Measurements from ENCODE around the gene NF2. TPM values are rescaled to one million over a fixed set of nuclear protein-coding genes. Genes with fewer than 3 reads are reported as not detected.

The NF2 gene
- total RNA-seq, 1 experiment from 2014 or later = 45.6 TPM

GRCh38 chr22:29703569-29704195 is 100.2 kb downstream of the NF2 start:
- H3K36me3 ChIP-seq = no peaks in the 10 kb centered on the region
- no peak for DNase-seq
- H3K4me1 ChIP-seq = peaks cover 50% of the 10 kb centered on the region
- no peak overlapping the region for H3K4me3 ChIP-seq
- H3K27me3 ChIP-seq = no peaks in the 10 kb centered on the region
- H3K27ac ChIP-seq = no peak overlapping the region
- H3K9me3 ChIP-seq (replicated peaks) = no peaks in the 10 kb centered on the region

GRCh38 chr22:29704528-29705285 is 101.3 kb downstream of the NF2 start:
- H3K4me3 ChIP-seq = no peak overlapping the region
- no peak overlapping the region for H3K27ac ChIP-seq
- no peaks in the 10 kb centered on the region for H3K36me3 ChIP-seq
- peaks cover 52% of the 10 kb centered on the region for H3K4me1 ChIP-seq
- DNase-seq = peak; percentile 56 to 71
- H3K27me3 ChIP-seq = no peaks in the 10 kb centered on the region
- no peaks in the 10 kb centered on the region for H3K9me3 ChIP-seq (replicated peaks)

- no peak for DNase-seq
- Histone ChIP-seq H3K9me3 (replicated peaks) (no peaks in the 10 kb centered on the region), H3K27ac (no peak overlapping the region), H3K4me3 (no peak overlapping the region), H3K36me3 (no peaks in the 10 kb centered on the region), H3K27me3 (no peaks in the 10 kb centered on the region), H3K4me1 (peaks cover 56% of the 10 kb centered on the region)
These were observed 102.2 kb downstream of the NF2 start for GRCh38 chr22:29705651-29706050.

GRCh38 chr22:29706486-29706885 is 103.1 kb downstream of the NF2 start:
- no peak overlapping the region for H3K4me3 ChIP-seq
- H3K4me1 ChIP-seq = peaks cover 55% of the 10 kb centered on the region
- H3K36me3 ChIP-seq = no peaks in the 10 kb centered on the region
- H3K27ac ChIP-seq = no peak overlapping the region
- H3K27me3 ChIP-seq = no peaks in the 10 kb centered on the region
- DNase-seq = no peak
- H3K9me3 ChIP-seq (replicated peaks) = no peaks in the 10 kb centered on the region

GRCh38 chr22:29707010-29707409 is 103.6 kb downstream of the NF2 start:
- peaks cover 54% of the 10 kb centered on the region for H3K4me1 ChIP-seq
- peak; percentile 46 to 51 for DNase-seq
- H3K27me3 ChIP-seq = no peaks in the 10 kb centered on the region
- no peaks in the 10 kb centered on the region for H3K36me3 ChIP-seq
- H3K9me3 ChIP-seq (replicated peaks) = no peaks in the 10 kb centered on the region
- H3K27ac ChIP-seq = no peak overlapping the region
- H3K4me3 ChIP-seq = no peak overlapping the region

DNA sequence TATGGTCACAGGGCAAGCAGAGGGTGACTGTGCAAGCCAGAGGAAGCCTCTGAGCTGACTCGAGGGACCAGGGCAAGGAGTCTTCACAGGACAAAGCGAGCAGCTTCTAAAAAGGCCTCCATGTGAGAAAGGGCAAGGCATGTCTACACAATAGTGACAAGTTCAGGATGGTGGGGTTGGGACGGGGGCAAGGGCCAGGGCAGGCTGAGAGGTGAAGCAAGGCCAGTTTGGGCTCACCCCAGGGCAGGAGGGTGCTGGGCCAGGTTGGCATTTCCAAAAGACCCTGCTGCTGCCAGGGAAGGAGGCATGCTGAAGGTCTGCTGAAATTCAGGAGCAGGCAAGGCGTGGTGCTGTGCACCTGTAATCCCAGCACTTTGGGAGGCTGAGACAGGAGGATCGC is 104.0 kb downstream of the NF2 start:
- no peak overlapping the region for H3K27ac ChIP-seq
- H3K4me1 ChIP-seq = peaks cover 50% of the 10 kb centered on the region
- no peaks in the 10 kb centered on the region for H3K27me3 ChIP-seq
- H3K36me3 ChIP-seq = no peaks in the 10 kb centered on the region
- no peak overlapping the region for H3K4me3 ChIP-seq
- no peak for DNase-seq
- no peaks in the 10 kb centered on the region for H3K9me3 ChIP-seq (replicated peaks)

DNA sequence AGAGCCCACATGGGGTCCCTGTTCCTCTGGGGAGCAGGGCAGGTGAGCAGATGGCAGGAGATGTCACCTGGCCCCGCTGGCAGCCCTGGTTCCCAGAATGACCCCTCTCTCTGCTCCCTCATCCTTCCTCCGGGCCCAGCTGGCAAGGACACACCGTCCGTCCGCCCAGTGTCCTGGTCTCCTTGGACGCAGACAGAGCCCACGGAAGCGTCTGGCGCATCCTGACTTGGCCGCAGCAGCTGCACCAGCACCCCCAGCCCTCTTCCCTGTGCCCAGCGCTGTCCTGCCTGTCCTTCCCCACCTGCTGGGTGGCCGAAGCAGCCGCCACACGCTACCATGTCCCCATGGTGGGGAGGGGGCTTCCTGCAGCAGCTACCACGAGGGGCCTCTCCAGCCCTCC is 106.8 kb downstream of the NF2 start:
- no peaks in the 10 kb centered on the region for H3K27me3 ChIP-seq
- peaks cover 58% of the 10 kb centered on the region for H3K4me1 ChIP-seq
- no peak overlapping the region for H3K4me3 ChIP-seq
- DNase-seq = no peak
- no peaks in the 10 kb centered on the region for H3K36me3 ChIP-seq
- H3K27ac ChIP-seq = no peak overlapping the region
- H3K9me3 ChIP-seq (replicated peaks) = no peaks in the 10 kb centered on the region

GRCh38 chr22:29710922-29711593 is 107.6 kb downstream of the NF2 start:
- Histone ChIP-seq H3K27ac (no peak overlapping the region), H3K9me3 (replicated peaks) (no peaks in the 10 kb centered on the region), H3K4me3 (no peak overlapping the region), H3K27me3 (no peaks in the 10 kb centered on the region), H3K36me3 (no peaks in the 10 kb centered on the region), H3K4me1 (peaks cover 61% of the 10 kb centered on the region)
- DNase-seq = peak; percentile 71 to 72

- Histone ChIP-seq H3K4me1 (peaks cover 61% of the 10 kb centered on the region), H3K27me3 (no peaks in the 10 kb centered on the region), H3K4me3 (no peak overlapping the region)
These were observed 108.7 kb downstream of the NF2 start for GRCh38 chr22:29712119-29712518.

GRCh38 chr22:29713156-29713727 is 109.8 kb downstream of the NF2 start:
- peaks cover 61% of the 10 kb centered on the region for H3K4me1 ChIP-seq
- no peaks in the 10 kb centered on the region for H3K36me3 ChIP-seq
- H3K27me3 ChIP-seq = no peaks in the 10 kb centered on the region
- no peaks in the 10 kb centered on the region for H3K9me3 ChIP-seq (replicated peaks)
- no peak overlapping the region for H3K4me3 ChIP-seq
- 0 out of 2 replicates have a peak overlapping the region, but pooled peaks have one; percentile 9 for H3K27ac ChIP-seq
- peak; percentile 26 to 47 for DNase-seq

More at GRCh38 chr22:29712119-29712518, 108.7 kb downstream of the NF2 start:
- Histone ChIP-seq H3K27ac (no peak overlapping the region), H3K9me3 (replicated peaks) (no peaks in the 10 kb centered on the region), H3K36me3 (no peaks in the 10 kb centered on the region)
- no peak for DNase-seq

DNA sequence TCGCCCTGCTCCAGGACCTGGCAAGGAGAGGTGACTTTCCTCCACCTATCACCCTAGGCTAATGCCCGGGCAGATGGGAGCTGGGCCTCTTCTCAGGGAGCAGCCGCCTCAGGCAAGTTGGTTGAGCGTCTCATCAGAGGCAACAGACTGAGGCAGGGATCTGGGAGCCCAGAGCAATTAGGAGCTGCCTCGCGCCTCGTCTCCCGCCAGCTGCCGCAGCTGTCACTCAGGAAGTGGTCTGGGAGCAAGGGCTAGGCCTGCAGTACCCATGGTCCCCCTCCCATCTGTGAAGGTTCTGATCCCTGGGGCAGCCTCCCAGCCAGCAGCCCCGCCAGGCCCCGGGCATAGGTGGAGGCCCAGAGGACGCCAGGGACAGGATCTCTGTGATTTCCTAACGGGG is 111.8 kb downstream of the NF2 start:
- peak overlapping the region; percentile 52 for H3K27ac ChIP-seq

DNA sequence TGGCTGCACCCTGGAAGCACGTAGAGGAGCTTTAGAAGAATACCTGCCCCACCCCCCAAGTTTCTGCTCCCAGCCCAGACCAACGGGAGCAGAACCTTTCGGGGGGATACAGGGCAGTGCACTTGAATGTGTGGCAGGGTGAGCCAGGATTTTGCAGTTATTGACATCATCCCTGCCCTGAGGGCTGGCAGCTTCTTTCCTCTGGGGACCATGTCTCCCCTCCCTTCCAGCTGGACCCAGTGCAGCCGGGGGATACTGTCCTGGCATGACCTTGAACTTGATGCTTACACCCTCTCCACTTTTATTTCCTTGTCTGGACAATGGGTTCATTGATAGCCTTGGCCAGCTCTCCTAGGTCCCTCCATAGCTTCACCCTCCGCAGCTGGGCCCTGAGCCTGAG is 112.3 kb downstream of the NF2 start:
- Histone ChIP-seq H3K36me3 (no peaks in the 10 kb centered on the region), H3K4me3 (no peak overlapping the region), H3K9me3 (replicated peaks) (no peaks in the 10 kb centered on the region), H3K27me3 (no peaks in the 10 kb centered on the region), H3K4me1 (peaks cover 50% of the 10 kb centered on the region), H3K27ac (peak overlapping the region; percentile 52)
- DNase-seq = peak; percentile 42 to 63

More for the DNA sequence above, 111.8 kb downstream of the NF2 start:
- Histone ChIP-seq H3K4me3 (no peak overlapping the region), H3K27me3 (no peaks in the 10 kb centered on the region), H3K4me1 (peaks cover 55% of the 10 kb centered on the region), H3K36me3 (no peaks in the 10 kb centered on the region), H3K9me3 (replicated peaks) (no peaks in the 10 kb centered on the region)
- DNase-seq = peak; percentile 90 to 94

- no peak overlapping the region for H3K27ac ChIP-seq
- DNase-seq = peak; percentile 86 to 91
- H3K4me1 ChIP-seq = peaks cover 39% of the 10 kb centered on the region
- no peaks in the 10 kb centered on the region for H3K36me3 ChIP-seq
- H3K4me3 ChIP-seq = no peak overlapping the region
- H3K27me3 ChIP-seq = no peaks in the 10 kb centered on the region
- no peaks in the 10 kb centered on the region for H3K9me3 ChIP-seq (replicated peaks)
These were observed 113.5 kb downstream of the NF2 start for GRCh38 chr22:29716814-29717545.

DNA sequence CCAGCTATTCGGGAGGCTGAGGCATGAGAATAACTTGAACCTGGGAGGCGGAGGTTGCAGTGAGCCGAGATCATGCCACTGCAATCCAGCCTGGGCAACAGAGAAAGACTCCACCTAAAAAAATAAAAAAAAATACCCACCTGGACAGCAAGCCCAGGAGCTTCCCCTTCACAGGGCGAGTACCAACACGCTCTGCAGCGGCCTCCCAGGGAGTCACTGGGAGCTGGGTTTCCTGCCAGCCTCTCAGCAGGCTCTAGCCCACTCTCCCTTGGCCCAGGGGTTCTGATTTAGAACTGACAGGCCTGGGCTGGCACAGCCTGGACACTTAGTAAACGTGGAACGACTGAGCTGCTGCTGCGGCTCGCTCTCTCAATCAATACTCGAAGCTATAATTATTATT is 114.4 kb downstream of the NF2 start:
- no peak overlapping the region for H3K27ac ChIP-seq
- H3K27me3 ChIP-seq = no peaks in the 10 kb centered on the region
- no peak for DNase-seq
- H3K9me3 ChIP-seq (replicated peaks) = no peaks in the 10 kb centered on the region
- peaks cover 36% of the 10 kb centered on the region for H3K4me1 ChIP-seq
- H3K4me3 ChIP-seq = no peak overlapping the region
- H3K36me3 ChIP-seq = no peaks in the 10 kb centered on the region

Data from SJCRH30 (cell line).